AG04449 (cell line): ENCODE data around the gene PELI2.

Source experiments
- CTCF ChIA-PET: fragments of 350-600 bp; formaldehyde crosslinking; extraction: SDS; loops from one replicate; lab custom pipeline; 2021; ENCODE audit warnings: antibody characterized with exemption; lab: Yijun Ruan, JAX
- POLR2A ChIA-PET: fragments of 400-600, 350-600 bp; formaldehyde crosslinking; extraction: SDS; loops from one replicate; lab custom pipeline; 2020; ENCODE audit warnings: antibody characterized with exemption, inconsistent platforms; lab: Yijun Ruan, JAX
- DNase-seq: peaks from one replicate; pipeline ENCODE4 v3.0.0-alpha.2; 2010; ENCODE audit warnings: low read depth, low spot score
- H3K4me3 ChIP-seq: 2 replicates; pipeline ENCODE4 v1.5.1; 2011; ENCODE audit warnings: low read depth, mild to moderate bottlenecking, control low read depth, low read length
- CTCF ChIP-seq: IDR thresholded peaks from one replicate; pipeline ENCODE4 v1.5.1; 2011; ENCODE audit warnings: mild to moderate bottlenecking, moderate library complexity, low read length, control low read depth, inconsistent platforms; ENCODE audit not compliant: insufficient read depth; ENCODE audit errors: missing control alignments

Gene PELI2

GRCh38 chr14:56122301-56122700 lies 4.1 kb downstream of the PELI2 start:
- no peak for TF ChIP-seq CTCF
- ChIA-PET CTCF (interaction anchor here (1.3 kb wide), 1 partner anchor 122 kb away, joined by 3 read pairs; no protein-coding TSS in a partner anchor), POLR2A (no interaction called here)
- no peak for DNase-seq
- no peak overlapping the region for H3K4me3 ChIP-seq

- no peak for TF ChIP-seq CTCF
- POLR2A ChIA-PET = no interaction called here
- CTCF ChIA-PET = interaction anchor here (0.8 to 1.5 kb wide), 2 partner anchors 33 to 216 kb away, joined by 3 read pairs; no protein-coding TSS in a partner anchor
- no peak for DNase-seq
- no peak overlapping the region for H3K4me3 ChIP-seq
These were observed 6.1 kb downstream of the PELI2 start for GRCh38 chr14:56124327-56124726.

GRCh38 chr14:56125772-56126636 lies 7.8 kb downstream of the PELI2 start:
- no peak for TF ChIP-seq CTCF
- CTCF ChIA-PET = no interaction called here
- DNase-seq = no peak

GRCh38 chr14:56126637-56126913 lies 8.4 kb downstream of the PELI2 start:
- H3K4me3 ChIP-seq = no peak overlapping the region

More at GRCh38 chr14:56125772-56126636, 7.8 kb downstream of the PELI2 start:
- no peak overlapping the region for H3K4me3 ChIP-seq
- POLR2A ChIA-PET = no interaction called here

GRCh38 chr14:56127156-56127555 lies 8.9 kb downstream of the PELI2 start:
- CTCF ChIA-PET = interaction anchor here (1.0 kb wide), 1 partner anchor 10 kb away, joined by 3 read pairs; no protein-coding TSS in a partner anchor
- POLR2A ChIA-PET = interaction anchor here (1.2 kb wide), 1 partner anchor 146 kb away, joined by 3 read pairs; no protein-coding TSS in a partner anchor

More at GRCh38 chr14:56126637-56126913, 8.4 kb downstream of the PELI2 start:
- DNase-seq = no peak
- ChIA-PET CTCF (no interaction called here), POLR2A (interaction anchor here (1.2 kb wide), 1 partner anchor 146 kb away, joined by 3 read pairs; no protein-coding TSS in a partner anchor)
- no peak for TF ChIP-seq CTCF

More at GRCh38 chr14:56127156-56127555, 8.9 kb downstream of the PELI2 start:
- H3K4me3 ChIP-seq = no peak overlapping the region
- TF ChIP-seq CTCF = no peak
- DNase-seq = no peak
